Mucosa of gallbladder (tissue), 1 donor: ENCODE results near the gene TRPM4. TPM values are rescaled to one million over a fixed set of nuclear protein-coding genes. Genes with fewer than 3 reads are reported as not detected.
"Not testable (repeated sequence)": the region's sequence is repeated elsewhere in the genome, so short reads cannot be mapped to it uniquely, and the experiment has no call there.

Source experiments
- DNase-seq: peaks from one replicate; pipeline ENCODE4 v3.0.0-alpha.2; 2020; ENCODE audit warnings: low spot score
- total RNA-seq: library from RNA; stranded (reverse); gene quantifications from one replicate; pipeline ENCODE4 v1.2.1, GENCODE V29; 2021
- donor health status: DM: no; HTN: no; CAD: no.

Gene TRPM4
- total RNA-seq, 1 donor from 2014 or later = 145 TPM

GRCh38 chr19:49190781-49191180 is 33.2 kb downstream of the TRPM4 start:
- no peak for DNase-seq

GRCh38 chr19:49193822-49194394 is 36.3 kb downstream of the TRPM4 start:
- DNase-seq = no peak

- DNase-seq = no peak
Observed at GRCh38 chr19:49194408-49194807, 36.8 kb downstream of the TRPM4 start.

- DNase-seq = no peak
Observed at GRCh38 chr19:49196527-49197240, 39.1 kb downstream of the TRPM4 start.

- DNase-seq = no peak
Observed at GRCh38 chr19:49200238-49200862, 42.8 kb downstream of the TRPM4 start.

DNA sequence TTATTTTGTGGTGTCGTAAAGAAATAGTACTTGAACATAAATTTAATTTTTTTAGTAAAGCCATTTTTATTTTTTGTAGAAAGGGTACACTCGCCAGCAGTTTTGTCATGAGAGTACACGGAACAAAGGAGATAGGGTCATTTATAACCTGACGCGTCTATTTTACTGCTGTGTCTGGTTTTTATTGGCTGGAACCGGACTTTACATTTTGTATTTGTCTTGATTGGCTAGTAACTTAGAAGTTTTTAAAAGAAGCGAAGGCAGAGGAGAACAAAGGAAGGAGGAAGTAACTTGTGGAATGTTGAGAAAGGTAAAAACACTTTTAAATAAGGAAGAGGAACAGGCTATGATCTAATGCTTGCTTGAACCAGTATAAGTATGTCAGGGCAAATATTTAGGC is 43.5 kb downstream of the TRPM4 start:
- DNase-seq = no peak

DNA sequence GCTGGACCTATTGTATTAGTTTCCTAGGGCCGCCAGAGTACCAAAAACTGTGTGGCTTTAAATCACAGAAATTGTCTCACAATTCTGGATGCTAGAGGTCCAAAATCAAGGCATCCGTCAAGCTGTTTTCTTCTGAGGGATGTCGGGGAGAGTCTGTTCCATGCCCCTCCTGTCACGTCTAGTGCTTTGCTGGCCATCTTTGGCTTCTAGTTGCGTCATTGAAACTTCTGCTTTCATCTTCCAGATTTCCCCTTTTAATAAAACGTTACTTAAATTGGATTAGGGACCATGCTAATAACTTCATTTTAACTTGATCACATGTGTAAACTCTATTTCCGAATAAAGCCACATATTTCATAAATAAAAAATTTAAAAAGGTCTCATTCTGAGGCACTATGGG is 47.5 kb downstream of the TRPM4 start:
- DNase-seq = no peak

DNA sequence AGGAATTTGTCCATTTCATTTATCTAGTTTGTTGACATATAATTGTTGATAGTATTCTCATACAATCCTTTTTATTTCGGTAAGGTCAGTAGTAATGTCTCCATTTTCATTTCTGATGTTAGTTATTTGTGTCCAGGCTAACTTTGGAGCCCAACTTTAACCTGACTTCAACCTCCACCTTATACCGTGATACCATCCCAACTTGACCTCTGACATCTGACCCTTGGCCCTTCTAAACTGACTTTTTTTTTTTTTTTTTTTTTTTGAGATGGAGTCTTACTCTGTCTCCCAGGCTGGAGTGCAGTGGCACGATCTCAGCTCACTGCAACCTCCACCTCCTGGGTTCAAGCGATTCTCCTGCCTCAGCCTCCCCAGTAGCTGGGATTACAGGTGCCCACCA is 51.9 kb downstream of the TRPM4 start:
- not testable (repeated sequence) for DNase-seq

- DNase-seq = peak; percentile 25
Observed at GRCh38 chr19:49210108-49210900, 52.7 kb downstream of the TRPM4 start.

DNA sequence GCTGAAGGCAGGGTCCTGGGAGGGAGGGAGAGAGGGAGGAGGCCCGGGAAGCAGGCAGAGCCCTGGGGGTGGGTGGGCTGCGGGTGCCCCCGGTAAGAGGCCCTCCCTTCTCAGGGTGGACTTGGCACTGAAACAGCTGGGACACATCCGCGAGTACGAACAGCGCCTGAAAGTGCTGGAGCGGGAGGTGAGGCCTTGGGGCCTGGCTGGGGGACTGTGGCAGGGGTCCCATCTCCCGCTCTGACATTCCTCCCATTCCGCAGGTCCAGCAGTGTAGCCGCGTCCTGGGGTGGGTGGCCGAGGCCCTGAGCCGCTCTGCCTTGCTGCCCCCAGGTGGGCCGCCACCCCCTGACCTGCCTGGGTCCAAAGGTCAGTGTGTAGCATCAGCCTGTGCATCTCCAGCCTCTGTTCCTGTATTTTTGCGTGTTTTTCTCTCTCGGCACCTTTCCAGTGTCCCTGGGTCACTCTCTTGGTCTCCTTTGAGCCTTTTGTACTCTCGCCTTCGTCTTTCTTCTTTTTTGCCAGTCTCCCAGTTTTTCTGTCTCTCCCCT is 53.4 kb downstream of the TRPM4 start:
- DNase-seq = no peak

DNA sequence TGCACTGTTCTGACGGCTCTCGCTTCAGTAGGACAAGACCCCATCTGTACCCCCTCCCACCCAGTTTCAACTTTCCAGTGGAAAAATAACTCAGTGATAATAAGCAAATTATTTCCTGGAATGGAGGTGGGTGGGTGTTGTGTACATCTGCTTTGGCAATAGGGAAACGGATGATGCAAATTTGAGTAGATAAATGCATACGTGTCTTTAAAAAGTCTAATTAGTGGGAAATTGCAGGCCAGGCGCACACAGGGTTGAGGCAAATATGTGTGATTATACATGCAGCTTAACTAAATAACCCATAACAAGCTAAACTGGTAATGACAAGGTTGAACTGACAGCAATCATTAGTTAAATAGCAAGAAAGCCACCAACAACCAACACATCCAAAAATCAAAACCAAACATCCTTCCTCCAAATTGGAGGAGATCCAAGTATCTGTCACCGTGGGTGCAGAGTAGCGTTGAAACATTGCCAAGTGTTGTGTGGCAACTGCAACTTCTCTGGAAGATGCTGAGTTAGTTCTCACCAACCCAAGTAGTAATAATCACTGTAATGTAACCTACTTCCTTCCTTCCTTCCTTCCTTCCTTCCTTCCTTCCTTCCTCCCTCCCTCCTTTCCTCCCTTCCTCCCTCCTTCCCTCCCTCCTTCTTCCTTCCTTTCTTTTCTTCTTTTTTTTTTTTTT is 54.6 kb downstream of the TRPM4 start:
- no peak for DNase-seq

- DNase-seq = no peak
Observed at GRCh38 chr19:49213791-49214190, 56.2 kb downstream of the TRPM4 start.

DNA sequence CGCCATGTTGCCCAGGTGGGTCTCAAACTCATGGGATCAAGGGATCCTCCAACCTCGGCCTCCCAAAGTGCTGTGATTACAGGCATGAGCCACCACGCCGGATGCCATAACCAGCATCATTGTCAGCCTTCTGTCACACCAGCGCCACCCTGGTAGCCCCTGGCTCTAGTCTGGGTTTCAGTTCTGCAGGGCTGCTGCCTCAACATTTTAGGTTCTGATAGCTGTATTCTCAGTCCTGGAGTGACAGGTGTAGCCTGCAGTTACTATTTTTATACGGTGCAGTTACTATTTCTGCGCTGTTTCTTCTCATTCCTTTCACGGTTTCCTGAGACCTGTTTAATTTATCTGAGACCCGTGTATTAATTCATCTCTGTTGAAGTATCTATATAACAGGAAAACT is 57.1 kb downstream of the TRPM4 start:
- DNase-seq = no peak

GRCh38 chr19:49216071-49216470 is 58.5 kb downstream of the TRPM4 start:
- no peak for DNase-seq

- DNase-seq = no peak
Observed at GRCh38 chr19:49217382-49217781, 59.8 kb downstream of the TRPM4 start.

- DNase-seq = no peak
Observed at GRCh38 chr19:49222011-49222410, 64.4 kb downstream of the TRPM4 start.

DNA sequence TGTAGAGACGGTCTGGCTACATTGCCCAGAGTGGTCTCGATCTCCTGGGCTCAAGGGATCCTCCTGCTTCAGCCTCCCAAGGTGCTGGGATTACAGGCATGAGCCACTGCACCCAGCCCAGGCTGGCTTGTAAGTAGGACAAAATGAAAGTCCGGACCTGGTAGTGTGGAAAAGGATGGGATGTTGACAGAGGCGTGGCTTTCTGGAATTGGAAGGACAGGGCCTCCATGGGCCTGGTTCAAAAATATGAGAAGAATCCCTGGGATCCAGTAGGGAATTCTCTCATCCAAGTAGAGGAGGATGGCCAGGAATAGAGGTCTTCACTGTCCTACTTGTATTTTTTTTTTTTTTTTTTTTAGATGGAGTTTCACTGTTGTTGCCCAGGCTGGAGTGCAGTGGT is 64.9 kb downstream of the TRPM4 start:
- DNase-seq = no peak

- no peak for DNase-seq
Observed at GRCh38 chr19:49223472-49223871, 65.9 kb downstream of the TRPM4 start.

GRCh38 chr19:49224441-49224840 is 66.8 kb downstream of the TRPM4 start:
- not testable (repeated sequence) for DNase-seq

- DNase-seq = peak; percentile 43
Observed at GRCh38 chr19:49224879-49225278, 67.3 kb downstream of the TRPM4 start.

DNA sequence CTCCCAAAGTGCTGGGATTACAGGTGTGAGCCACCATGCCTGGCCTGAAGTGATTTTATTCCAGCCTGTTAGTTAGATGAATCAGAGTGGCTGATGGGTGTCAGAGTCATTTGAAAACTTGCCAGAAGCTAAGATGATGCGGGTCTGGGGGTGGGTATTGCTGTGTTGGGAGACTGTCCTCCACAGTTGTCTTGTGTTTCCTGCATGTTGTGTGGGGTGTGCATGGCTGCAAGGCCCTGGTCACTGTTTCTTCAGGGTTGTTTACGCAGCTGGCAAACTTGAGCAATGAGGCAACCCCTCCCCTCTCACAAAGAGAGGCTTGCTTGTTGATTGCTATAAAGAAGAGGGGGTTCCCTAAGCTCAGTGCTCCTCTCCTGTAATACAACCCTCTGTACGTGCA is 71.8 kb downstream of the TRPM4 start:
- DNase-seq = no peak

- DNase-seq = no peak
Observed at GRCh38 chr19:49231389-49231788, 73.8 kb downstream of the TRPM4 start.
